GM21360 (cell line): Measurements from ENCODE around the gene DYDC1.
"Not testable (repeated sequence)": the region's sequence is repeated elsewhere in the genome, so short reads cannot be mapped to it uniquely, and the experiment has no call there.

Experiments
- ATAC-seq: cut with Tn5 transposase; IDR thresholded peaks from one replicate; pipeline ENCODE4 v1.9.1; 2021; ENCODE audit warnings: mild to moderate bottlenecking, moderate library complexity; ENCODE audit not compliant: unreplicated experiment

The DYDC1 gene

GRCh38 chr10:80344912-80345311 lies 11.6 kb downstream of the DYDC1 start:
- ATAC-seq, result no peak

GRCh38 chr10:80344276-80344675 lies 12.3 kb downstream of the DYDC1 start:
- ATAC-seq, result no peak

- no peak for ATAC-seq
These were observed 22.6 kb downstream of the DYDC1 start for GRCh38 chr10:80333983-80334382.

DNA sequence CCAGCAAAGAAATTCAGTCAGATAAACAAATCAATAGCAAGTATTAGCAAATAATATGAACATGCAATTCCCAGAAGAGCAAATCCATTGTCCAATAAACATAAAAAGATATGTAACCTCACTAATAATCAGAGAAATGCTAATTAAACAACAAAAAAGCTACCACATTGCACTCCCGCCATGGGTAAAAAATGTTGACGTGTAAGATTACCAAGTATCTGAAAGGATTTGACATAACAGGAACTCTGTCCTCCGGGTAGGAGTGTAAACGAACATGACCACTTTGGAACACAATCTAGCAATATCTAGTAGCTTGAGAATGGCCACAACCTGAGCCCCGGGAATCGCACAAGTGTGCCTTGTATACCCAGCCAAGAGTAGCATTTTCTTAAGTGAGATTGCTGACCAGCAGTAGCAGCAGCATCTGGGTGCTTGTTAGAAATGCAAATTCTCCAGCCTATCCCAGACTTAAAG lies 31.6 kb downstream of the DYDC1 start:
- ATAC-seq, result no peak

DNA sequence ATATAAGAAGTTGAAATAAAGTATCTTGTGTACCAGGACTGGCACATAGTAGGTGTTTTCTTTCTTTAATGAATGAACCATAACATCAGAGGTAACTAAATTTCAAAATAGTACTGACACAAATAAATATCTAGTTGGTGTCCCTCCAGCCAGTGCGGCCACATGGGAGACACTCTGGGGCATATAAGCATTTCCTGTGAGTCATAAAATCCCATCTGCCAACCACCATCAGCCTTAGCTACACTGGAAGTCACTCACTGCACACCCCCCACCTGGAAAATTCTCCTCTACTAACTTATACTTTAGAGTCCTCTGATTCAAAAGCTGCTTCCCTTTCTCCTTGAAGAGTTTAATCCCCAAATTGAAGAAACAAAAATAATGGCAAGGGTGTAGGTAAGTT lies 32.5 kb downstream of the DYDC1 start:
- no peak for ATAC-seq

DNA sequence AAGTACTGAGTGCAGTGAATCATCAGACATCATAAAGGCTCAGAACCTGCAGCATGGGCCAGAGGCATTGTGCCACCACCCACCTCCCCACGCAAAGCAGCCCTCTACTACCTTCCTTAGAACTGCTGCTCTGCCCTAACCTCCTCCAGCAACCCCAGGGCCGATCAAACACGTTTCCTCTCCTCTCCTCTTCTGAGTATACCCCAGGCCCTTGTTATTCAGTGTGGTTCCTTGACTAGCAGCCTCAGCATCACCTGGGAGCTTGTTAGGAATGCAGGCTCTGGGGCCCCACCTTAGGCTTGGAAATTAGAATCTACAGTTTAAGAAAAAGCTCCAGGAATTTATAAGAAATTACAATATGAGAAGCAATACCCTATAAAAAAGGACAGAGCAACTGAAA lies 33.2 kb downstream of the DYDC1 start:
- ATAC-seq, result no peak

GRCh38 chr10:80322711-80323110 lies 33.8 kb downstream of the DYDC1 start:
- no peak for ATAC-seq

GRCh38 chr10:80322158-80322557 lies 34.4 kb downstream of the DYDC1 start:
- ATAC-seq, result no peak

- no peak for ATAC-seq
These were observed 35.4 kb downstream of the DYDC1 start for GRCh38 chr10:80321183-80321582.

- no peak for ATAC-seq
These were observed 36.2 kb downstream of the DYDC1 start for GRCh38 chr10:80320377-80320776.

GRCh38 chr10:80319725-80320290 lies 36.7 kb downstream of the DYDC1 start:
- no peak for ATAC-seq

DNA sequence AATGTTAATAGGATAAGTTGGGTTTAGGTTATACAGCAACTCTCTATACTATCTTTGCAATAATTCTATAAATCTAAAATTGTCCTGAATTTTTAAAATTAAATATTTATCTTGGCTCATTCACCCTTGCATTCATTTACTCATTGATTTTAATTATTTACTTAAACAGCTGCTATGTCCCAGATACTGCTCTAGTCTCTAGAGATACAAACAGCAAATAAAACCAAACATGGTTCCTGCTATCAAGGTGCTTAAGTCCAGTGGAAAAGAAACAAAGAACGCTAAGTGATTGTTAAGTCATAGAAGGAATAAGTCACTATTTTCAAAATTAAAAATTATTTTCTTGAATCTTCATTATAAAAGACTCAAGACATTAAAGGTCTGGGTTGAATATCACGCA lies 37.2 kb downstream of the DYDC1 start:
- no peak for ATAC-seq

DNA sequence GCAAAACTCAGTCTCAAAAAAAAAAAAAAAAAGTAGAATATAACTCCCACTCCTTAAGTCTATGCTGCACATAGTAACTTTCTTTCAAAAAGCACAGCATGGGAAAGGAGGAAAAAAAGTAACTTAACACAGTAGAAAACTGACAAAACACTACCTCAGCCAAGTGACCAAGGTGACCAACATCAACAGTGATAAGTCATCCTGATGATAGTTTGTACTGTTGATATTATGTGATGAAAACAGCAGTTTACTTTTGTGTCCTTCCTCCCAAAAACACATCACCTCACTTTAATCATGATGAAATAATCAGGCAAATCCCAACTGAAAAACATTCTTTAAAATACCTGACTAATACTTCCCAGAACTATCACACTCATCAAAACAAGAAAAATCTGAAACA lies 37.8 kb downstream of the DYDC1 start:
- no peak for ATAC-seq

DNA sequence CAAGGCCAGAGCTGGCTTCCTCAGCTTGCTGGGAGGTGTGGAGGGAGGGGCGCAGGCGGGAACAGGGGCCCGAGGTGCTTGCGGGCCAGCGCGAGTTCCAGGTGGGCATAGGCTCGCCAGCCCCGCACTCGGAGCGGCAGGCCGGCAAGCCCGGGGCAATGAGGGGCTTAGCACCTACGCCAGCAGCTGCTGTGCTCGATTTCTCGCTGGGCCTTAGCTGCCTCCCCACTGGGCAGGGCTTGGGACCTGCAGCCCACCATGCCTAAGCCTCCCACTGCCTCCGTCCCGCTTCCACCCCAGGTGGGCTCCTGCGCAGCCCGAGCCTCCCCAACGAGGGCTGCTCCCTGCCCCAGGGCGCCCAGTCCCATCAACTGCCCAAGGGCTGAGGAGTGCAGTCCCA lies 41.2 kb downstream of the DYDC1 start:
- ATAC-seq, result no peak

- ATAC-seq, result no peak
These were observed 43.0 kb downstream of the DYDC1 start for GRCh38 chr10:80313523-80313922.

DNA sequence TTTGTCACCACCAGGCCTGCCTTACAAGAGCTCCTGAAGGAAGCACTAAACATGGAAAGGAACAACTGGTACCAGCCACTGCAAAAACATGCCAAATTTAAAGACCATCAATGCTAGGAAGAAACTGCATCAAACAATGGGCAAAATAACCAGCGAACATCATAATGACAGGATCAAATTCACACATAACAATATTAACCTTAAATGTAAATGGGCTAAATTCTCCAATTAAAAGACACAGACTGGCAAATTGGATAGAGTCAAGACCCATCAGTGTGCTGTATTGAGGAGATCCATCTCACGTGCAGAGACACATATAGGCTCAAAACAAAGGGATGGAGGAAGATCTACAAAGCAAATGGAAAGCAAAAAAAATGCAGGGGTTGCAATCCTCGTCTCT lies 50.6 kb downstream of the DYDC1 start:
- ATAC-seq, result not testable (repeated sequence)

DNA sequence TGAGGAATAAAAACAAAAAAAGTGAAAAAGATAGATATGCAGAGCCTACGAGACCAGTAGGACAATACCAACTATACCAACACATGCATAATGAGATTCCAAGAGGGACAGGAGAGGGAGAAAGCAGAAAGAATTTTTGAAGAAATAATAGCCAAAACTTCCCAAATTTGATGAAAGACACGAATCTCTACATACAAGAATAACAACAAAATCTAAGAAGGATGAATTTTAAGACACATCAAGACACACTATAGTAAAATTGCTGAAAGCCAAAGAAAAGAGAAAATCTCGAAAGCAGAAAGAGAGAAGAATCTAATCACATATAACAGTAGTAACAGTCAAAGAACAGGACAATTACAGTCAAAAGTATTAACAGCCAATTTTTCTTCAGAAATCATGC lies 59.6 kb downstream of the DYDC1 start:
- no peak for ATAC-seq

GRCh38 chr10:80292607-80293239 lies 63.8 kb downstream of the DYDC1 start:
- ATAC-seq, result no peak

GRCh38 chr10:80290474-80291220 lies 65.9 kb downstream of the DYDC1 start:
- ATAC-seq, result no peak

DNA sequence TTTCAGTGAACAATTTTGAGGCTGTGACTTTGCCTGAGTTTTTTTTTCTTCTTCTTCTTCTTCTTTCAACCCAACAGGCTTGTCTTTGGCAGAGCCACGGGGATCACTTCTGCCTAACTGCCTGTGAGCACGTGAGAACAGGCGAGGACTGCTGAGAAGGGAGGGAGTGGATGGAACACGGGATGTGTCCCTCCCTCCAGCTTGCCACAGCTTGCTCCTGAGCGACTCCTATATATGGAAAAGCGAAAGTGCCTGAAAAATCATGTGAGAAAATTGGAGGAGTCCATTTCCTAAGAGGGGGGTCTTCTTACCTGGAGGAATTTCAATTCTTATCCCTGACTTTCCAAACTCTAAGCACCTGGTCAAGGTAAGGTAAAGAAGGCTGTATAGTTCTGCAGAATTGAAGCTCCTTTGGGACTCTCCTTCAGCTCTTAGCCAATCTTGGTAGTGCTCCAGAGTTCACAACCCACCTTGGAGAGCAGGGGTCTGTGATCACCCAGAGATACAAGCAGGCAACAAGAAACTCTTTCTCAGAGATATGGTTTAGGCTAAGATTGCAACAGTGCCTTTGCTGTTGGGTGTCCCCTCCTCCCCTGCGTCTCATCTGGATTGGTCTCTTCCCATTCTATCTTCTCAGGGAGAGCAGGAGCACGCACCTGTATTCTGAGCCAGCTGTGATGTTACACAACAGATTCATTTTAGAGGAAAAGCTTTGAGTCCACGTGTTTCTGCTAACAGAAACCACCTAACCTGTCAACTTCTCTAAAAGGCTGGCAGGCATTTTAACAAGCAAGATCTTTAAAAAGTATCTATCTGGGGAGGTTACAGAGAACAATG lies 66.9 kb downstream of the DYDC1 start, which contains the start of gene MAT1A:
Gene MAT1A, minus strand, starts transcription at position 208 of the 837 bp plus-strand sequence. CDS start 235 bp downstream, outside the sequence.
- ATAC-seq, result no peak

GRCh38 chr10:80288849-80289248 lies 67.7 kb downstream of the DYDC1 start:
- no peak for ATAC-seq
